Neural crest cell (in vitro differentiated cells): ENCODE measurements around the gene GTF3C6. TPM values are rescaled to one million over a fixed set of nuclear protein-coding genes. Genes with fewer than 3 reads are reported as not detected.
A peak's percentile ranks its signal among the peaks of the same experiment; 100 is the strongest.

Source experiments
- DNase-seq: peaks from one replicate; pipeline ENCODE4 v3.0.0; 2021; ENCODE audit warnings: low read depth, mixed read lengths, low spot score
- H3K27ac Mint-ChIP-seq: one replicate; pipeline ENCODE4 v1.8.0; 2021; ENCODE audit warnings: mild to moderate bottlenecking, mixed read lengths; ENCODE audit not compliant: unreplicated experiment
- H3K27me3 Mint-ChIP-seq: 2 replicates; pipeline ENCODE4 v1.8.0; 2021; ENCODE audit warnings: low read depth, mild to moderate bottlenecking, mixed read lengths
- H3K36me3 Mint-ChIP-seq: 2 replicates; pipeline ENCODE4 v1.8.0; 2021; ENCODE audit warnings: low read depth, mild to moderate bottlenecking, mixed read lengths
- H3K4me1 Mint-ChIP-seq: 2 replicates; pipeline ENCODE4 v1.8.0; 2021; ENCODE audit warnings: mixed read lengths
- H3K4me3 Mint-ChIP-seq: one replicate; pipeline ENCODE4 v1.8.0; 2021; ENCODE audit warnings: mild to moderate bottlenecking, mixed read lengths
- H3K9me3 Mint-ChIP-seq: 2 replicates; pipeline ENCODE4 v1.8.0; 2021; ENCODE audit warnings: mixed read lengths
- total RNA-seq: library from RNA; stranded (reverse); gene quantifications from 2 replicates; pipeline ENCODE4 v1.2.1, GENCODE V29; 2021
- TF ChIP-seq, protein P1 (sequence below): fragments of 200-600 bp; sonication (generic); conservative IDR thresholded peaks from 2 replicates; pipeline ENCODE4 v1.5.0; 2021; ENCODE audit warnings: antibody characterized with exemption, mild to moderate bottlenecking

Gene GTF3C6
- total RNA-seq, 1 donor from 2014 or later, result 134 TPM

- TF ChIP-seq, protein P1, sequence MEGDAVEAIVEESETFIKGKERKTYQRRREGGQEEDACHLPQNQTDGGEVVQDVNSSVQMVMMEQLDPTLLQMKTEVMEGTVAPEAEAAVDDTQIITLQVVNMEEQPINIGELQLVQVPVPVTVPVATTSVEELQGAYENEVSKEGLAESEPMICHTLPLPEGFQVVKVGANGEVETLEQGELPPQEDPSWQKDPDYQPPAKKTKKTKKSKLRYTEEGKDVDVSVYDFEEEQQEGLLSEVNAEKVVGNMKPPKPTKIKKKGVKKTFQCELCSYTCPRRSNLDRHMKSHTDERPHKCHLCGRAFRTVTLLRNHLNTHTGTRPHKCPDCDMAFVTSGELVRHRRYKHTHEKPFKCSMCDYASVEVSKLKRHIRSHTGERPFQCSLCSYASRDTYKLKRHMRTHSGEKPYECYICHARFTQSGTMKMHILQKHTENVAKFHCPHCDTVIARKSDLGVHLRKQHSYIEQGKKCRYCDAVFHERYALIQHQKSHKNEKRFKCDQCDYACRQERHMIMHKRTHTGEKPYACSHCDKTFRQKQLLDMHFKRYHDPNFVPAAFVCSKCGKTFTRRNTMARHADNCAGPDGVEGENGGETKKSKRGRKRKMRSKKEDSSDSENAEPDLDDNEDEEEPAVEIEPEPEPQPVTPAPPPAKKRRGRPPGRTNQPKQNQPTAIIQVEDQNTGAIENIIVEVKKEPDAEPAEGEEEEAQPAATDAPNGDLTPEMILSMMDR, result no peak
- Mint-ChIP-seq H3K36me3 (no peaks in the 10 kb centered on the region), H3K4me1 (no peaks in the 10 kb centered on the region), H3K4me3 (no peak overlapping the region), H3K27ac (no peak overlapping the region), H3K9me3 (no peaks in the 10 kb centered on the region), H3K27me3 (no peaks in the 10 kb centered on the region)
- no peak for DNase-seq
Observed at GRCh38 chr6:110938171-110938570, 20.3 kb upstream of the GTF3C6 start.

DNA sequence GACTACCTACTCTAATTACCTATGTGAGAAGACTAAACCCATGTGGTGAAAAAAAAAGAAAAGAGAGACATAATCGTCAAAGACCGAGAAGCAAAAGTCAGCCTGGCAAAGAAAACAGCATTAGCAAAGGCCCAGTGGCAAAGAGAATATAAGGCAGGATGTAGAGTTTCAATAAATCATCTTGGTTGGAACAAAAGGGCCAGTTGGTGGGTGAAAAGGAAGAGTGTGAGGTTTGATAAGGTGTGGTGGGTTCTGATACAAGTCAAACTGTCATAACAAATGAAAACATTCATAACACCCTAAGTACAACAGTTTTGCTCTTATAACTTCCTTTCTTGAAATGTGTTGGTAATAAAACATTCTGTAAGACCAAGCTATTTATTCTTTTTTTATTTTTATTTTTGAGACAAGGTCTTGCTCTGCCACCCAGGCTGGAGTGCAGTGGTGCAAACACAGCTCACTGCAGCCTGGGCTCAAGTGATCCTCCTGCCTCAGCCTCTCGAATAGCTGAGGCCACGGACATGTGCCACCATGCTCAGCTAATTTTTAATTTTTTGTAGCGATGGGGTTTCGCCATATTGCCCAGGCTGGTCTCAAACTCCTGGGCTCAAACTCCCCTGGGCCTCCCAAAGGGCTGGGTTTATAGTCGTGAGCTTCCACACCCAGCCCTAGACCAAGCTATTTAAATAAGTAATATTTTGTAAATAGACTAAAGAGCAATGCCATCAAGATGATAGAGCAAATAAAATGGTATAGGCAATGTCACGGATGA is 18.9 kb upstream of the GTF3C6 start:
- no peak overlapping the region for H3K27ac Mint-ChIP-seq
- no peaks in the 10 kb centered on the region for H3K36me3 Mint-ChIP-seq
- TF ChIP-seq, protein P1, result no peak
- no peak overlapping the region for H3K4me3 Mint-ChIP-seq
- no peaks in the 10 kb centered on the region for H3K4me1 Mint-ChIP-seq
- H3K9me3 Mint-ChIP-seq, result no peaks in the 10 kb centered on the region
- H3K27me3 Mint-ChIP-seq, result no peaks in the 10 kb centered on the region
- DNase-seq, result no peak

DNA sequence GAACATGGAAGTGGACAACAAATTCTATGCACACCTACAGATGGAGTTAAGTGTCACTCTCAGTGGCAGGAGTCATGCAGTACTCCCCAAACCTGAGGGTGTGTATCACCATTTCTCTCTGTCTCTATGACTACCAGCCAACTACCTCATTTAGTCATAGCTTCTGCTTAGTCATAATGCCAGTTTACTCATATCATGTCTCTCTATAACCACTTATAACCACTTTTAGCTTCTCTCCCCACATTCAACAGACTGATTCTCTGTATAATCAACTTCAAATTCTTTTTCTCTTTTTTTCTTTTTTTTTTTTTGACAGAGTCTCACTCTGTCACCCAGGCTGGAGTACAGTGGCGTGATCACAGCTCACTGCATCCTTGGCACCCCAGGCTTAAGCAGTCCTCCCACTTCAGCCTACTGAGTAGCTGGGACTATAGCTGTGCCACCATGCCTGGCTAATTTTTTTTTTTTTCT is 13.8 kb upstream of the GTF3C6 start:
- Mint-ChIP-seq H3K4me1 (no peaks in the 10 kb centered on the region), H3K27ac (no peak overlapping the region), H3K27me3 (no peaks in the 10 kb centered on the region), H3K36me3 (no peaks in the 10 kb centered on the region), H3K9me3 (no peaks in the 10 kb centered on the region), H3K4me3 (no peak overlapping the region)
- TF ChIP-seq, protein P1, result no peak
- no peak for DNase-seq

DNA sequence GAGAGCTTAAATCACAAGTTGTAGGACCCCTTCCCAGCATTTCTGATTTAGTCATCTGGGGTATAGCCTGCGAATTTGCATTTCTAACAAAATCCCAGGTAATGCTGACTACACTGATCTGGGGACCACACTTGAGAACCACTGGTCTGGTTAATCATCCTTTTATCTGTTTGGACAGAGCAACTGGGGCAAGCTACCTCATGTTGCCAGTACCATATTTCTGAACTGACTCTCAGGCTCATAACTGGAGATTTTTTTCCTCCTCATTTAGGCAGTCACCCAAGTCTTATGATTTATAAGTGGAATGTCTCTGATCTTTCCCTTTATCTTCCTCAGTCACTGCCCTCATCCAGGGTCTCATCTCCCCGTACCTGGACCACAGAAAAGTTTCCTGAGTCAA is 12.0 kb upstream of the GTF3C6 start:
- Mint-ChIP-seq H3K4me3 (no peak overlapping the region), H3K27ac (no peak overlapping the region), H3K36me3 (no peaks in the 10 kb centered on the region), H3K27me3 (no peaks in the 10 kb centered on the region), H3K9me3 (no peaks in the 10 kb centered on the region), H3K4me1 (no peaks in the 10 kb centered on the region)
- DNase-seq, result no peak
- TF ChIP-seq, protein P1, result no peak

DNA sequence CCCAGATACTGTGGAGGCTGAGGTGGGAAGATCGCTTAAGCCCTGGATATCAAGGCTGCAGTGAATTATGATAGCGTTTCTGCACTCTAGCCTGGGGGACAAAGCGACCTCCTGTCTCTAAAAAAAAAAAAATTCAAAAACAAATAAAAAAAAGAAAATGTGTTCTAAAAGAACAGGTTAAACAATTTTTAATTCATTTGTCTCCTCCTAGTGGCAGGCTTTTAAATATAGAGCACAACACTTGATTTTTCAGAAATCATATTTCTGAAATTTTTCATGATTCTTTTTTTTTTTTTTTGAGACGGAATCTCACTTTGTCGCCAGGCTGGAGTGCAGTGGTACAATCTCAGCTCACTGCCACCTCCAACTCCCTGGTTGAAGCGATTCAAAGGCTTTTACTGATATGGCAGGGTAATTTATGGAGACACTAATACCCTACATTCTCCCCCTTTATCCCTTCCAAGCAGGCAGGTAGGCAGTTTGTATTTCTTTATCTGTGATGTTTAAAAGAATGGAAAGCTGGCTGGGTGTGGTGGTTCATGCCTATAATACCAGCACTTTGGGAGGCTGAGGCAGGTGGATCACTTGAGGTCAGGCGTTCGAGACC is 8.7 kb upstream of the GTF3C6 start:
- TF ChIP-seq, protein P1, result peak; percentile 72
- Mint-ChIP-seq H3K36me3 (no peaks in the 10 kb centered on the region), H3K4me1 (no peaks in the 10 kb centered on the region), H3K27ac (no peak overlapping the region), H3K4me3 (no peak overlapping the region), H3K27me3 (no peaks in the 10 kb centered on the region), H3K9me3 (no peaks in the 10 kb centered on the region)
- no peak for DNase-seq
